HepG2 (cell line): ENCODE measurements around the gene SHANK2. TPM values are rescaled to one million over a fixed set of nuclear protein-coding genes. Genes with fewer than 3 reads are reported as not detected.

ENCODE experiments used
- ARID5B ChIP-seq: IDR thresholded peaks from 2 replicates; pipeline ENCODE4 v1.4.0; 2020; ENCODE audit warnings: mild to moderate bottlenecking, missing genetic modification reagents
- ELF3 ChIP-seq: IDR thresholded peaks from 2 replicates; pipeline ENCODE4 v1.6.1; 2016; ENCODE audit warnings: missing genetic modification reagents, missing compliant biosample characterization
- HNF1A ChIP-seq, 2 experiments: sonication (generic) in 1 of 2; formaldehyde crosslinking in 1 of 2; IDR thresholded peaks; 2 replicates each; pipeline versions ENCODE4 v1.4.0 to v1.6.1; 2016 to 2020; ENCODE audit warnings: borderline replicate concordance in 1 of 2, low read depth in 1 of 2, mild to moderate bottlenecking in 1 of 2, missing genetic modification reagents in 1 of 2
- KMT2A ChIP-seq: sonication (generic); formaldehyde crosslinking; IDR thresholded peaks from 2 replicates; pipeline ENCODE4 v1.4.0; 2020; ENCODE audit warnings: missing genetic modification reagents
- MIER3 ChIP-seq: IDR thresholded peaks from 2 replicates; pipeline ENCODE4 v1.6.1; 2016; ENCODE audit warnings: missing compliant biosample characterization, borderline replicate concordance
- PATZ1 ChIP-seq: sonication (generic); formaldehyde crosslinking; IDR thresholded peaks from 2 replicates; pipeline ENCODE4 v1.4.0; 2020; ENCODE audit warnings: missing genetic modification reagents
- RARA ChIP-seq: IDR thresholded peaks from 2 replicates; pipeline ENCODE4 v1.6.1; 2016; ENCODE audit warnings: missing genetic modification reagents, missing compliant biosample characterization
- ZFP82 ChIP-seq: sonication (generic); formaldehyde crosslinking; IDR thresholded peaks from 2 replicates; pipeline ENCODE4 v1.5.1; 2020; ENCODE audit warnings: mild to moderate bottlenecking, missing genetic modification reagents, borderline replicate concordance
- ZFP91 ChIP-seq: sonication (generic); formaldehyde crosslinking; IDR thresholded peaks from 2 replicates; pipeline ENCODE4 v1.9.0; 2022; ENCODE audit warnings: missing genetic modification reagents, mild to moderate bottlenecking, borderline replicate concordance
- ZNF687 ChIP-seq: sonication (generic); formaldehyde crosslinking; IDR thresholded peaks from 2 replicates; pipeline ENCODE4 v1.5.1; 2020; ENCODE audit warnings: mild to moderate bottlenecking, missing genetic modification reagents, moderate library complexity
- polyA plus RNA-seq, 8 experiments: library from polyadenylated mRNA; depleted of rRNA in 3 of 8; stranded (reverse) in 7 of 8; unstranded in 1 of 8; fragments of >200 nt; fragmentation: Illumina TruSeq in 4 of 8; extraction: Trizol in 4 of 8; gene quantifications; 2 replicates each; pipeline versions ENCODE4 v1.2.1 to v1.2.3, GENCODE V29; 2011 to 2016; ENCODE audit warnings: low read depth in 4 of 8, missing spikeins in 1 of 8, mixed read lengths in 1 of 8; ENCODE audit not compliant: insufficient read depth in 1 of 8
- total RNA-seq, 5 experiments: library from RNA; depleted of rRNA; stranded (reverse); fragments of >200 nt; fragmentation: Illumina TruSeq; extraction: Trizol; gene quantifications; 2 replicates each; pipeline ENCODE4 v1.2.3, GENCODE V29; 2016; ENCODE audit warnings: low read depth in 1 of 5

Gene SHANK2
- total and polyA plus RNA-seq, 2 of the 13 experiments (the other 11 are each of a cell fraction or from before 2014, with no cell fraction given), result 10.2 to 13.0 TPM

GRCh38 chr11:71282581-71283351 is 30.4 kb upstream of the SHANK2 start (continued):
- TF ChIP-seq ARID5B (peak; percentile 65; the same call in 1 of the 2 replicates), ZFP82 (no peak), ELF3 (CRISPR knock-in tag) (0 out of 2 replicates have a peak, but pooled peaks have one; percentile 17), MIER3 (CRISPR knock-in tag) (no peak), KMT2A (CRISPR knock-in tag) (no peak), HNF1A (IDR thresholded peaks at IDR 0.05; ENCODE audit: low read depth) (no peak), HNF1A (CRISPR knock-in tag; IDR thresholded peaks at IDR 0.05; ENCODE audit: borderline replicate concordance) (no peak; the same call in 1 of the 2 replicates), ZFP91 (CRISPR knock-in tag) (0 out of 2 replicates have a peak, but pooled peaks have one; percentile 12), ZNF687 (CRISPR knock-in tag) (peak; percentile 33), PATZ1 (CRISPR knock-in tag) (peak; percentile 46; the same call in 1 of the 2 replicates), RARA (no peak)
